GM18870 (cell line): ENCODE measurements around the gene CCDC38.
"Not testable (repeated sequence)": the region's sequence is repeated elsewhere in the genome, so short reads cannot be mapped to it uniquely, and the experiment has no call there.

ENCODE experiments used
- ATAC-seq: cut with Tn5 transposase; IDR thresholded peaks from one replicate; pipeline ENCODE4 v1.9.1; 2021; ENCODE audit warnings: moderate library complexity; ENCODE audit not compliant: unreplicated experiment

CCDC38 gene

GRCh38 chr12:95942524-95943329 is at the start of gene CCDC38:
Gene CCDC38, minus strand, starts transcription at chr12:95942614. Its CDS starts 6,105 bp downstream, at chr12:95936509.
- peak; percentile 98 for ATAC-seq

DNA sequence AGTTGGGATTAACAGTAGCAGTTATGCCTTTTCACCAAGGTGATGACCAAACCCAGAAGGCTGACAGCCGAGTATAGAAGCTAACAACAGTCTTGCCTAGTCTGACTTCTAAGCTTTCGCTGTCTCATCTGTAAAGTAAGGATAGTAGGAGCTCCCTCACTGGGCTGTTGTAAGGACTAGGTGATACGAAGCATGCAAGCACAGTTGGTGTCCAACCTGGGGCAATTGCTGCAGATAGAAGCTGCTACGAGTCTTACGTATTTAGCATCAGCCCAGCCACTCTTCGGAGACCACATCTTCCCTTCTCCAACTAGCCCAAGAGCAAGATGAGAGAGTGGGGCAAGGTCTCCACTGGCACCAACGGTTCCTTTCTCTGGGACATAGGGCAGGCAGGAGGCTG is 47.7 kb upstream of the CCDC38 start:
- no peak for ATAC-seq

DNA sequence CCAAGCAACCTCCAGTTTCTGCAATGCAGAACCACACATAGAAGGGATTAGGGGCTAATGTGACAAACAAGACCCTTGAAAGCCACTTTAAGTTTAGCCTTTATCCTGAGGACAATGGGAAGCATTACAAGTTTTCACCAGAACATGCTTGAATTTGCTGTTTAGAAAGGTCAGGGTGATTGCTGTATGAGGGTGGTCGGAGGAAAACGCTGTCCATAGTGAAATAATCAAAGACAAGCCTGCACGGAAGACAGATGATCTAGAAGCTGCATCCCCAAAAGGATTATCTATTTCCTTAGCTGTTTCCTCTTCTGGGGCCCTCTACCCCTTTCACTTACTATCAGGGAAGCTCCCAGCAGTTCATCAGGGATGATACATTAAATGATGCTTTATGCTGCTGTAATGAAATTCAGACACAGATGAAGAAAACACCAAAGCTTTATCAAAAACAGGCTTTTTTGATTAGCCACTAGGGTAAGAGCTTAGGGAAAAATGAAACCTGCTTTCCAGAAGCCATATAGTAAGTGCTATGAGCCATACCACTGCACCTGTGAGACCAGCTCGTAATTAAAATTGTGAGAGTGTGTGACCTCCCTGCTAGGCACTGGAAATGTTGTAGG is 47.2 kb upstream of the CCDC38 start:
- no peak for ATAC-seq

DNA sequence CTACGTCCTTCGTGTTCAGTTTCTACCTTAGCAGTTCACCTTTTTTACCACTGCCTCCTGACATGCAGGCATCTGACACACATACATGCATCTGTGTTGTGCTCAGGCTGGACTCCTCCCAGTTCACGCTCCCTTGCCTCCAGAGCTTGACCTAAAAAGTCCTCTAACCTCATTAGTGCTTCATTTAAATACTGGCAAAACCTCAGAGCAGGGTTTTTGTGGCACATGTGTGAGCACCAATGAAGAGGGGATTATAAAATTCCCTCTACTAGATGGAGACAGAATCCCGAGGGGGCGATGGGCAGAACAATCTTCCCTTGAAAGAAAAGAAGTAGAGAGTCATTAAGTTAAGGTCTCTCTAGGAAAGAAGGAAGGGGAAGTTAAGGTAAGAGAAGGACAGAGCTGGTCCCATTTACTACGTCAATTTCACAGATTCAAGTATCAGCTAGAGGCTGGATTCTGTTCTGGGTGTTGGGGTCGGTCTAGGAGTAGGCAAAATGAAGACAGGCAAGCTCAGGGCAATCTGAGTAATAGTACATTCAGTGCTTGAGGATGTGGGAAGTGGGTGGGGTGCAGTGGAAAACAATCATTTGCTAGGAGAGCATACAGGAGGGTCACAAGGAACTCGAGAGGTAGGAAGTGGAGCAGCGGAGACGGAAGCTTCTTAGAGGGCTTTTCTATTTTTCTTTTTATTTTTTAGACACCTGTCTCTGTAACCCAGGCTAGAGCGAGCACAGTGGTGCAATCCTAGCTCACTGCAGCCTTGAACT is 46.3 kb upstream of the CCDC38 start:
- ATAC-seq, result no peak

- no peak for ATAC-seq
Observed at GRCh38 chr12:95986635-95987570, 44.5 kb upstream of the CCDC38 start.

DNA sequence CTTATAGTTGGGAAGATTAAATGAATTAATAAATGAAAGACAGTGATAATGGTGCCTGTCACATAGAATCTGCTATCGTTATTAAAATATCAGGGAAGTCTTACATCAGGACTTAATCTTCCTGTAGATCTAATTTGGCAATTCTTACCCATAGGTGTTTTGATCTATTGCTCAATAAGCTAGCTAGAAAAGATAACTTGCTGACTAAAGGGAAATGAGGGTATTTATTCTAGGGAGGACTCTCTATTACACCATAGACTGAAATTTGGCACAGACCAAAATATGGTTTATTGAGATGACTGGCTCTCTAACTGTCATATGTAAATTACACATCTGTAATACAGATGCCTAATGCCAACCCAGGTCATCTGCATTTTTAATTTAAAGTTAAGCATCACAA is 42.3 kb upstream of the CCDC38 start:
- ATAC-seq, result no peak

DNA sequence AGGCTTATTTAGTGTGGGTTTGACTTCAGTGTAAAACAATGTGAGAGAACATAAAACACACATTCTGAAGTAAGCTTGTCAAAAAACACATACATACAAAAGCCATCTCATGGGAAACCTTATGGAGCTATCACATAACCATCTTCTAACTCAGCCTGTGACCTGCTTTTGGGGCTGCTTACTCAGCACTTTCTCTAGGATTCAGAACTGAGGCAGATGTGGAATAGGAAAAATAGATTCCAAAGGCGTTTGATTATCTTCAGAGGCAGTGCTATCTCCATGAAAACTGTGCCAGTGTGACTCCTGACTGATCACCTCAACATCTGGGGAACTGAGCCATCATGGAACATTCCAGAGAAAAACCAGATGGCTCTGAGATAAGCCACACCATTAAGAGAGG is 40.2 kb upstream of the CCDC38 start:
- ATAC-seq, result no peak

- no peak for ATAC-seq
Observed at GRCh38 chr12:95980437-95980836, 38.0 kb upstream of the CCDC38 start.

DNA sequence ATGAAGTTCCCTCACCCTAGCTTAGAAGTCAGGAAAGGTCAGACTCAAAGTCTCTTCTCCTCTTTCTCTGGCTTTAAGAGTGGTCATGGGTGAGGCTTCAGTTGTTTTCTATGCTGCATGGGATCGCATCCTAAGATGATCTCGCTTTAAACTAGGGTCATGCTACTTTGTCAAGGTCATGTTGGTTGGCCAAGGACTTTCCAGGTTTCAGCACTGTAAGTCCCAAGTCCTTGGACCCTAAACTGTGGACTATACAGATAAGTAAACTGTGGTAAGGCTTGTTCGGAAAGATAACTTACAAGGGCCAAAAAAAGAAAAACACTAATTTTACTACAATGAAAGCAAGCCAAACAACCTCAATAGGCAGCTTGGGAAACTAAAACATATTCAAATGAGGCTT is 36.4 kb upstream of the CCDC38 start:
- ATAC-seq, result no peak

GRCh38 chr12:95978351-95978750 is 35.9 kb upstream of the CCDC38 start:
- ATAC-seq, result no peak

GRCh38 chr12:95977764-95978305 is 35.4 kb upstream of the CCDC38 start:
- ATAC-seq, result no peak

DNA sequence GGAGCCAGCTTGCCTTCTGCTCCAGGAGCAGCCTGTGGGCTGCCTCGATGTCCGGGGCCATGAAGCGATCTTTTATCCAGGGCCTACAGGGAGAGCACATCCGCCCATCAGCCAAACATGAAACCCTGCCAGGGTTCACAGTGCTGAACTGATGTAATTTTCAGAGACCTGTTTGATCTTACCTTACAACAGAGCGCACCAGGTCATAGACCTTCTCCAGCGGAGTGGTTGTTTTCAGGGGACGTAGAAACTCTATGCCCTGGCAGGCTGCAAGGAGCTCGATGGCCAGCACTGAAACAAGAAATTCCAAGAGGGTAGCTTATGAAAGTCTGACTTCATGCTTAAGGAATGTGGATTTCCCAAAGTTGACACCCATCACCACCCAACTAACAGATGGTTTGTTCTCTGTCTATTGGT is 34.0 kb upstream of the CCDC38 start:
- ATAC-seq, result no peak

DNA sequence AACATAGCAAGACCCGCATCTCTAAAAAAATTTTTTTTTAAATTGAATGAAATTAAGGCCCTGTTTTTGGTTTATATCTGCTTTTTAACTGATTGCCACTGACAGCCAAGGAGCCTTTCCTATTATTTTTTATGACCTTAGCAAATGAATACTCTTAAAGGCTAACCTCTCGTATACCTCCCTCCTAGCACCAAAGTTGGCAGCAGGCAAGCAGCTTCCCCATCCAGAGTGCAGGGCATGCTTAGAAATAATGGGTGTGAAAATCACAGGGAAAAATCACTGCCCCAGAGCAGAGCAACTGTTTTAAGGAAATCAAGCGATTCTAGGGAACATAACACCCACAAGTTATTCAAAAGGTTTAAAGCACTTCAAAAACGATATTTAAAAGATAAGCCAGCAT is 33.1 kb upstream of the CCDC38 start:
- no peak for ATAC-seq

DNA sequence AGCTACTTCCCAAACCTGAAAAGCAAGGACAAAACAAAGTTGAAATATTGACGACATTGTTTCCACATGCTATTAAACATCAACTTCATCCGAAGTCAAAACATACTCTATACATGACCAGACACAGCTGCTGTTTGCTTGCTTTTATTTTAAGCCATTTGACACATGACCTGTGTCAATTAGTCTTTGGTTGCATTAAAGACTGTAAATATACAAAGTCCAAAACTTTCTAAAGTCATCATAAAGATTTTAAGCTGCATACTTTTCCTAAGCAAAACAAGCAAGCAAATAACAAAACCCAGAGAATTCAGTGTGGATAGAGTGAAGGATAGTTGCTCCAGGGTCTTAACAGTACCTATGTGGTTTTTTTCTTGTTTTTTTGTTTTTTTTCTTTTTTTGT is 31.9 kb upstream of the CCDC38 start:
- no peak for ATAC-seq

DNA sequence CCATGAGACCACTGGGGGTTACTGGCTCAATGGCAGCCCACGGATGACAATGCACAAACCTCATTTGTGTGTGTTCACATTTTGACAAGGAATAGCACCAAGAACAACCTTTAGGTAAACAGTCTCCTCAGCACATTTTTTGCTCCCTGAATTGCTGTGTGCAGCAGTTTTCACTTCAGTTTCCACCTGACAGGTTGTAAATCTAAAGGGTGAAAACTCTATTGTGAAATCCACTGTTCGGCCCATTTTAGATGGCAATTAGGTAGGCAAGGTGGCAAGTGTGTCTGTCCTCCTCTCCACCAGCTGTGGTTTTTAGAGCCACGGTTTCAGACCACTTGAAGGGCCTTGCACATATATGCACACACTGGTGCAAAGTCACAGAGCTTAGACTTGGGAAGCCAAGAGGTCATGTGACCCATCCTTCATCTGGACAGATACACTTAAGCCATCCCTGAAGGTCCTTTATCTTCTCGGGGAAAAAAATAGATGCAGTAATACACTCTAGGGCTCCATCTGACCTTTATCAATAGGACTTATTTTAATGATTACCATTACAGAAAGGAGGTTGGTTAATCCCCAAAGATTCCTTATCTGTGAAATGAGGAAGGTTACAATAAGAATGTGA is 30.5 kb upstream of the CCDC38 start:
- no peak for ATAC-seq

- no peak for ATAC-seq
Observed at GRCh38 chr12:95970905-95971304, 28.5 kb upstream of the CCDC38 start.

DNA sequence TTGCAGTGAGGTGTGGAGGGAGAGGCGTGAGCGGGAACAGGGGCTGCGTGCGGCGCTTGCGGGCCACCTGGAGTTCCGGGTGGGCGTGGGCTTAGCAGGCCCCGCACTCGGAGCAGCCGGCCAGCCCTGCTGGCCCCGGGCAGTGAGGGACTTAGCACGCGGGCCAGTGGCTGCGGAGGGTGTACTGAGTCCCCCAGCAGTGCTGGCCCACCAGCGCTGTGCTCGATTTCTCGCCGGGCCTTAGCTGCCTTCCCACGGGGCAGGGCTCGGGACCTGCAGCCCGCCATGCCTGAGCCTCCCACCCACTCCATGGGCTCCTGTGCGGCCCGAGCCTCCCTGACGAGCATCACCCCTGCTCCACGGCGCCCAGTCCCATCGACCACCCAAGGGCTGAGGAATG is 26.7 kb upstream of the CCDC38 start:
- ATAC-seq, result not testable (repeated sequence)

DNA sequence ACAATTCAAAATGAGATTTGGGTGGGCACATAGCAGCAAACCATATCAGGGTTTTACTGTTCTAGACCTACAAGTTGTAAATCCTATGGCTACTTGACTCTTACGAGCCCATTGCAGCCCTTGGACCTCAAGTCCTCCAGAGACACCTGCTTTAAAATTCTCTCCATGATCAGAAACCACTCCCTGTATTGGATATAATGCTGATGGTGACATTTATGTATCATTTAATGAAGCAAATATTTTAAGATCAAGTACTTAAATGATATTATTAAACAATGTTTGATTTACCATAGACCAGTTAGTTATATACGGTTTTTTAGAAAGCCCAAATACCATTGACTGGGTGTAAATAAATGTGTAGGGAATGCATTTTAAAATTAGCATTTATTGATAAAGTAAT is 24.9 kb upstream of the CCDC38 start:
- no peak for ATAC-seq

- no peak for ATAC-seq
Observed at GRCh38 chr12:95966287-95966870, 24.0 kb upstream of the CCDC38 start.

- ATAC-seq, result no peak
Observed at GRCh38 chr12:95963096-95963495, 20.7 kb upstream of the CCDC38 start.
